ENCODE data around the gene GSTM2.

DNA sequence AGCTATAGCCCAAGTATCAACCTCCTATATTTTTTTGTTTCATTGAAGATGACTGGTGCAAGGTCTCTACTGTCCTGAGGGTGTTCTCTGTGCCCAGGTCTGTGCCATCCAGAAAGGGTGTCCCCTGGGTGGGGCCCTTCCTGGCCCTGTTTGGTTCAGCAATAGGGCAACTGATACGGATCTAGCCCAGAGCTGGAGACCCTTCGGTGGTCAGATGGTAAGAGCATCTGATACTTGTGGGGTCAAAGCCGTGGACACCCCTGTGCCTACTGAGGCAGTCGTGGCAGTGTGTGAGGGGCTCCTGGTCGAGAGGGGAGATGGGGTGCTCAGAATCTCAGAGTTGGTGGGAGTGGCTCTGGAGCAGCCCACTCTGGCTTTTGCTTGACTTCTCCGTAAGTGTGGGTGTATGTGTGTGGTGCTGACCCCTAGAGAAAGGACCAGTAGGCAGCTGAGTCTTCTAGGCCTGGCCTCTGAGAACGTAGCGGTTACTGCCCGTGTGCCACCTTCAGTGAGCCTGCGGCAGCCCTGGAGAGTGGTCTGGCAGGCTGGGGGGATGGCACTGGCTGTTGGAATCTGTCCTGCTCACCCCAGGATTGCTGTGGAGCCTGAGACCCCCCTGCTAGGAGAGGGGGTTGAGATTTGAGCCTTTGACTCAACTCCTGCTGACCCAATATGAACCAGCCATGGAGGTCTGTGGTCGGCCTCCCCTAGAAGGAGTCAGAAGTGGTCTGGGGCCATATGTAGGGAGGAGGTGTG, 45.5 kb upstream of the GSTM2 start:
- TF ChIP-seq, protein P1, sequence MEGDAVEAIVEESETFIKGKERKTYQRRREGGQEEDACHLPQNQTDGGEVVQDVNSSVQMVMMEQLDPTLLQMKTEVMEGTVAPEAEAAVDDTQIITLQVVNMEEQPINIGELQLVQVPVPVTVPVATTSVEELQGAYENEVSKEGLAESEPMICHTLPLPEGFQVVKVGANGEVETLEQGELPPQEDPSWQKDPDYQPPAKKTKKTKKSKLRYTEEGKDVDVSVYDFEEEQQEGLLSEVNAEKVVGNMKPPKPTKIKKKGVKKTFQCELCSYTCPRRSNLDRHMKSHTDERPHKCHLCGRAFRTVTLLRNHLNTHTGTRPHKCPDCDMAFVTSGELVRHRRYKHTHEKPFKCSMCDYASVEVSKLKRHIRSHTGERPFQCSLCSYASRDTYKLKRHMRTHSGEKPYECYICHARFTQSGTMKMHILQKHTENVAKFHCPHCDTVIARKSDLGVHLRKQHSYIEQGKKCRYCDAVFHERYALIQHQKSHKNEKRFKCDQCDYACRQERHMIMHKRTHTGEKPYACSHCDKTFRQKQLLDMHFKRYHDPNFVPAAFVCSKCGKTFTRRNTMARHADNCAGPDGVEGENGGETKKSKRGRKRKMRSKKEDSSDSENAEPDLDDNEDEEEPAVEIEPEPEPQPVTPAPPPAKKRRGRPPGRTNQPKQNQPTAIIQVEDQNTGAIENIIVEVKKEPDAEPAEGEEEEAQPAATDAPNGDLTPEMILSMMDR (IDR thresholded peaks at IDR 0.05; ENCODE audit: extremely low read depth in 1 of 2, insufficient read depth in 1 of 2, low read depth in 1 of 2, low read length in 2 of 2): no peak
- TF ChIP-seq POLR2A (IDR thresholded peaks at IDR 0.05; ENCODE audit: low read depth, low read length) (no peak), JUN (IDR thresholded peaks at IDR 0.05; ENCODE audit: borderline replicate concordance, insufficient read depth, insufficient read length, low read depth) (no peak), EZH2 (IDR thresholded peaks at IDR 0.05; ENCODE audit: borderline replicate concordance, low read depth, low read length, severe bottlenecking) (no peak), MYC (IDR thresholded peaks at IDR 0.05; ENCODE audit: low read depth, low read length) (no peak), POLR2AphosphoS5 (IDR thresholded peaks at IDR 0.05; ENCODE audit: insufficient read depth, low read depth, low read length) (no peak), FOS (IDR thresholded peaks at IDR 0.05; ENCODE audit: borderline replicate concordance, insufficient read depth, low read length) (no peak)
